Neural cell (in vitro differentiated cells): ENCODE measurements around the gene CYB561. TPM values are rescaled to one million over a fixed set of nuclear protein-coding genes. Genes with fewer than 3 reads are reported as not detected.

Source experiments
- H2AFZ ChIP-seq: fragments of 200-600, 300-800 bp; sonication (generic), shearing (Covaris generic); 2 replicates; pipeline ENCODE4 v1.6.0; 2014; ENCODE audit warnings: low read depth, mild to moderate bottlenecking, antibody characterized with exemption, low read length, moderate library complexity
- H3F3A ChIP-seq: fragments of 200-600 bp; shearing (Covaris generic); 2 replicates; pipeline ENCODE4 v1.6.1; 2016; ENCODE audit warnings: mild to moderate bottlenecking, moderate library complexity, mixed read lengths, antibody characterized with exemption, low read length; ENCODE audit not compliant: insufficient read depth, poor library complexity, severe bottlenecking
- H3K27ac ChIP-seq: fragments of 200-600, 300-800 bp; sonication (generic), shearing (Covaris generic); 2 replicates; pipeline ENCODE4 v1.5.1; 2014; ENCODE audit warnings: mild to moderate bottlenecking, low read length, moderate library complexity
- H3K27me3 ChIP-seq: fragments of 300-800, 200-600 bp; sonication (generic), shearing (Covaris generic); 2 replicates; pipeline ENCODE4 v1.6.0; 2014; ENCODE audit warnings: mild to moderate bottlenecking, low read depth, low read length, moderate library complexity; ENCODE audit not compliant: insufficient read depth
- H3K36me3 ChIP-seq: fragments of 300-800, 200-600 bp; sonication (generic), shearing (Covaris generic); 2 replicates; pipeline ENCODE4 v1.5.1; 2014; ENCODE audit warnings: mild to moderate bottlenecking, antibody characterized with exemption, low read length, moderate library complexity; ENCODE audit not compliant: insufficient read depth
- H3K4me2 ChIP-seq: fragments of 300-800, 200-600 bp; sonication (generic), shearing (Covaris generic); 2 replicates; pipeline ENCODE4 v1.6.0; 2014; ENCODE audit warnings: mild to moderate bottlenecking, low read length
- H3K4me3 ChIP-seq: fragments of 300-800, 200-600 bp; sonication (generic), shearing (Covaris generic); 2 replicates; pipeline ENCODE4 v1.5.1; 2014; ENCODE audit warnings: mild to moderate bottlenecking, low read length, moderate library complexity
- H3K79me2 ChIP-seq: fragments of 200-600 bp; shearing (Covaris generic); replicated peaks from 2 replicates; pipeline ENCODE4 v1.6.0; 2014; ENCODE audit warnings: mild to moderate bottlenecking, low read length, moderate library complexity; ENCODE audit not compliant: insufficient read depth
- H3K9ac ChIP-seq: fragments of 300-800, 200-600 bp; sonication (generic), shearing (Covaris generic); 2 replicates; pipeline ENCODE4 v1.6.1; 2016; ENCODE audit warnings: mild to moderate bottlenecking, low read length, mixed read lengths
- H3K9me2 ChIP-seq: fragments of 200-600 bp; shearing (Covaris generic); 2 replicates; pipeline ENCODE4 v1.6.1; 2016; ENCODE audit warnings: mild to moderate bottlenecking, low read length, mixed read lengths; ENCODE audit not compliant: insufficient read depth
- H3K9me3 ChIP-seq: fragments of 200-600, 300-800 bp; sonication (generic), shearing (Covaris generic); 2 replicates; pipeline ENCODE4 v1.6.1; 2016; ENCODE audit warnings: mild to moderate bottlenecking, mixed run types, low read length, moderate library complexity, mixed read lengths
- H4K20me1 ChIP-seq: fragments of 200-600 bp; shearing (Covaris generic); 2 replicates; pipeline ENCODE4 v1.6.1; 2016; ENCODE audit warnings: mild to moderate bottlenecking, mixed run types; ENCODE audit not compliant: insufficient read depth
- CTCF ChIP-seq: fragments of 450-650 bp; IDR thresholded peaks from 2 replicates; pipeline ENCODE4 v1.5.1; 2014; ENCODE audit warnings: antibody characterized with exemption, mild to moderate bottlenecking, moderate library complexity; ENCODE audit not compliant: poor library complexity, severe bottlenecking
- EP300 ChIP-seq: fragments of 450-650 bp; conservative IDR thresholded peaks from 2 replicates; pipeline ENCODE4 v1.6.1; 2014; ENCODE audit warnings: antibody characterized with exemption, mild to moderate bottlenecking, moderate library complexity; ENCODE audit not compliant: poor library complexity, severe bottlenecking
- EZH2 ChIP-seq: fragments of 200-600, 300-800 bp; shearing (Covaris generic), sonication (generic); IDR thresholded peaks from 2 replicates; pipeline ENCODE4 v1.6.1; 2014; ENCODE audit warnings: antibody characterized with exemption, low read length, borderline replicate concordance, mild to moderate bottlenecking; ENCODE audit not compliant: insufficient read depth, poor library complexity, severe bottlenecking
- MXI1 ChIP-seq: fragments of 450-650 bp; conservative IDR thresholded peaks from 2 replicates; pipeline ENCODE4 v1.6.1; 2014; ENCODE audit warnings: antibody characterized with exemption, mild to moderate bottlenecking; ENCODE audit not compliant: poor library complexity, severe bottlenecking
- POLR2AphosphoS5 ChIP-seq: IDR thresholded peaks from 2 replicates; pipeline ENCODE4 v1.6.1; 2012
- RAD21 ChIP-seq: fragments of 450-650 bp; conservative IDR thresholded peaks from 2 replicates; pipeline ENCODE4 v1.6.1; 2014; ENCODE audit warnings: antibody characterized with exemption, mild to moderate bottlenecking, moderate library complexity
- SMC3 ChIP-seq: fragments of 450-650 bp; conservative IDR thresholded peaks from 2 replicates; pipeline ENCODE4 v1.6.1; 2014; ENCODE audit warnings: antibody characterized with exemption, mild to moderate bottlenecking, moderate library complexity; ENCODE audit not compliant: poor library complexity
- TAF1 ChIP-seq: IDR thresholded peaks from 2 replicates; pipeline ENCODE4 v1.6.1; 2012; ENCODE audit warnings: low read depth
- polyA plus RNA-seq: library from polyadenylated mRNA; depleted of rRNA; stranded (reverse); fragments of >200 nt; gene quantifications from 2 replicates; pipeline ENCODE4 v1.2.3, GENCODE V29; 2014
- TF ChIP-seq, protein P1 (sequence below): IDR thresholded peaks from 2 replicates; pipeline ENCODE4 v1.6.1; 2012; ENCODE audit warnings: borderline replicate concordance

Gene CYB561
- polyA plus RNA-seq, 1 donor from 2014 or later: 15.7 TPM

GRCh38 chr17:63492940-63493339 lies 46.8 kb upstream of the CYB561 start:
- Histone ChIP-seq H2AFZ (no peak overlapping the region), H3K79me2 (no peaks in the 10 kb centered on the region), H3K36me3 (no peaks in the 10 kb centered on the region), H4K20me1 (no peaks in the 10 kb centered on the region), H3K4me2 (no peak overlapping the region), H3K27ac (no peak overlapping the region), H3K9me2 (no peaks in the 10 kb centered on the region), H3K4me3 (no peak overlapping the region), H3K9me3 (no peaks in the 10 kb centered on the region), H3K27me3 (no peaks in the 10 kb centered on the region), H3K9ac (no peak overlapping the region), H3F3A (no peaks in the 10 kb centered on the region)
- TF ChIP-seq POLR2AphosphoS5 (no peak), MXI1 (no peak)

DNA sequence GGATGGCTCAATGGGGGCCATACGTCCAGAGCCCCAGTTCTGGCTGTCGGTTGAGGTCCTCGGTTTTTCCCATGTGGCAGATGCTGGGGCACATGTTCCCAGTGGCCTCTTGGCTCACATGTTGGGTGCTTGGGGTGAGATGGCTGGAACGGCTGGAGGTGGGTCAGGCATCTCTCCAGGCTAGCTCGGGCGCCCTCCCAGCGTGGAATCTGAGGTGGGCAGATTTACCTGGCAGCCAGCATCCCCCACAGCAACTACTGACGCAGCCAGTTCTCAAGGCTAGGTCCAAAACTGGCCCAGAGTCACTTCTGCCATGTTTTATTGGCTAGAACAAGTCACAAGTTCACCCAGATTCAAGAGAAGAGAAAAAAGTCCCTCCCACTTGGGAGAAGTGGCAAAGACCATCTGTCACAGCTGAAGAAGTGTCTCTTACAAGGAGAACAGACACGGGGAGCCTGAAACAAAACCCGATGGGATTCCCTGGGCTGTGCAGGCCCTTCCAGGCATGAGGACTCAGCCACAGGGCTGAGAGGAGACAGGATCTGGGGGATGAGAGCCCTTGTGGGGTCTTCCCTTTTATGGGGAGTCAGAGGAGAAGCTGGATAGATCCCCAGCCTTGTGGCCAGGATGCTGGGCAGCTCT lies 46.0 kb upstream of the CYB561 start:
- H3K9me2 ChIP-seq: no peaks in the 10 kb centered on the region
- H3K79me2 ChIP-seq: no peaks in the 10 kb centered on the region
- no peak overlapping the region for H2AFZ ChIP-seq
- H3K36me3 ChIP-seq: no peaks in the 10 kb centered on the region
- TF ChIP-seq RAD21: no peak
- TF ChIP-seq MXI1: no peak
- TF ChIP-seq EZH2: no peak
- TF ChIP-seq SMC3: no peak
- TF ChIP-seq, protein P1, sequence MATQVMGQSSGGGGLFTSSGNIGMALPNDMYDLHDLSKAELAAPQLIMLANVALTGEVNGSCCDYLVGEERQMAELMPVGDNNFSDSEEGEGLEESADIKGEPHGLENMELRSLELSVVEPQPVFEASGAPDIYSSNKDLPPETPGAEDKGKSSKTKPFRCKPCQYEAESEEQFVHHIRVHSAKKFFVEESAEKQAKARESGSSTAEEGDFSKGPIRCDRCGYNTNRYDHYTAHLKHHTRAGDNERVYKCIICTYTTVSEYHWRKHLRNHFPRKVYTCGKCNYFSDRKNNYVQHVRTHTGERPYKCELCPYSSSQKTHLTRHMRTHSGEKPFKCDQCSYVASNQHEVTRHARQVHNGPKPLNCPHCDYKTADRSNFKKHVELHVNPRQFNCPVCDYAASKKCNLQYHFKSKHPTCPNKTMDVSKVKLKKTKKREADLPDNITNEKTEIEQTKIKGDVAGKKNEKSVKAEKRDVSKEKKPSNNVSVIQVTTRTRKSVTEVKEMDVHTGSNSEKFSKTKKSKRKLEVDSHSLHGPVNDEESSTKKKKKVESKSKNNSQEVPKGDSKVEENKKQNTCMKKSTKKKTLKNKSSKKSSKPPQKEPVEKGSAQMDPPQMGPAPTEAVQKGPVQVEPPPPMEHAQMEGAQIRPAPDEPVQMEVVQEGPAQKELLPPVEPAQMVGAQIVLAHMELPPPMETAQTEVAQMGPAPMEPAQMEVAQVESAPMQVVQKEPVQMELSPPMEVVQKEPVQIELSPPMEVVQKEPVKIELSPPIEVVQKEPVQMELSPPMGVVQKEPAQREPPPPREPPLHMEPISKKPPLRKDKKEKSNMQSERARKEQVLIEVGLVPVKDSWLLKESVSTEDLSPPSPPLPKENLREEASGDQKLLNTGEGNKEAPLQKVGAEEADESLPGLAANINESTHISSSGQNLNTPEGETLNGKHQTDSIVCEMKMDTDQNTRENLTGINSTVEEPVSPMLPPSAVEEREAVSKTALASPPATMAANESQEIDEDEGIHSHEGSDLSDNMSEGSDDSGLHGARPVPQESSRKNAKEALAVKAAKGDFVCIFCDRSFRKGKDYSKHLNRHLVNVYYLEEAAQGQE: no peak
- TF ChIP-seq TAF1: no peak
- TF ChIP-seq POLR2AphosphoS5: no peak
- no peak for TF ChIP-seq EP300
- no peak for TF ChIP-seq CTCF
- H4K20me1 ChIP-seq: no peaks in the 10 kb centered on the region
- H3K4me3 ChIP-seq: no peak overlapping the region
- H3K9me3 ChIP-seq: no peaks in the 10 kb centered on the region
- H3K4me2 ChIP-seq: no peak overlapping the region
- H3K27me3 ChIP-seq: no peaks in the 10 kb centered on the region
- H3F3A ChIP-seq: no peaks in the 10 kb centered on the region
- H3K9ac ChIP-seq: no peak overlapping the region
- H3K27ac ChIP-seq: no peak overlapping the region

DNA sequence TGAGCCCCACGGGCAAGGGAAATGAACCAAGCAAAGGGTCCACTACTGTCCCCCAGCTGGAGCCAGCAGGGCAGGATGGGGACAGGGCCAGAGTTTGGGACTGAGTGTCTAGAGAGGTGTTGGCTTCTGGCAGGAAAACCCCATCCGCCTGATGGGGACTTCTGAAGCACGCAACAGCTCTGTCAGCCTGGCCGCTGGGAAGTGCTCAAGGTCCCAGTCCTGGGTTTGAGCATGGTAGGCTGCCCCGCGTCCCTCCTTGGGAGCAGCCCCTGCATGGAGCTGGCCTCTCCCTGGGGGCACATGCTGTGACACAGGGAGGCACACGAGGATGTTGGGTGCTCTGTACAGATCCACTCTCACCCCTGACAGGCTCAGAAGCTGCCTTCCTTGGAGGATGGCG lies 45.3 kb upstream of the CYB561 start:
- no peaks in the 10 kb centered on the region for H4K20me1 ChIP-seq
- H3K27ac ChIP-seq: no peak overlapping the region
- TF ChIP-seq RAD21 (no peak), EP300 (no peak), TAF1 (no peak), MXI1 (no peak), POLR2AphosphoS5 (no peak), SMC3 (no peak), EZH2 (no peak), CTCF (no peak)
- TF ChIP-seq, protein P1: no peak
- no peak overlapping the region for H2AFZ ChIP-seq
- H3K9ac ChIP-seq: no peak overlapping the region
- H3F3A ChIP-seq: no peaks in the 10 kb centered on the region
- no peak overlapping the region for H3K4me2 ChIP-seq
- no peaks in the 10 kb centered on the region for H3K79me2 ChIP-seq
- H3K9me2 ChIP-seq: no peaks in the 10 kb centered on the region
- H3K36me3 ChIP-seq: no peaks in the 10 kb centered on the region
- H3K4me3 ChIP-seq: no peak overlapping the region
- no peaks in the 10 kb centered on the region for H3K27me3 ChIP-seq
- no peaks in the 10 kb centered on the region for H3K9me3 ChIP-seq
